WTC11 (cell line): Measurements from ENCODE around the gene TRUB1. TPM values are rescaled to one million over a fixed set of nuclear protein-coding genes. Genes with fewer than 3 reads are reported as not detected.

ENCODE experiments used
- ATAC-seq: fragments of 200-7000 bp; cut with Tn5 transposase; 2 replicates; pipeline ENCODE4 v1.10.0; 2021; ENCODE audit warnings: mild to moderate bottlenecking, moderate library complexity
- CTCF ChIA-PET: fragments of 300-600 bp; sonication (Branson Sonifier 250); formaldehyde crosslinking; loops from one replicate; lab custom pipeline; 2021; ENCODE audit warnings: antibody characterized with exemption; lab: Charles Lee
- POLR2A ChIA-PET: fragments of 350-600 bp; sonication (Branson Sonifier 250); formaldehyde crosslinking; loops from one replicate; lab custom pipeline; 2021; ENCODE audit warnings: antibody characterized with exemption; lab: Charles Lee
- DNase-seq: peaks from one replicate; pipeline ENCODE4 v3.0.0; 2021; ENCODE audit warnings: low spot score
- H3K27ac Mint-ChIP-seq: 2 replicates; pipeline ENCODE4 v1.8.0; 2021; ENCODE audit warnings: mixed read lengths
- H3K27me3 Mint-ChIP-seq: 2 replicates; pipeline ENCODE4 v1.8.0; 2021; ENCODE audit warnings: low read depth, mild to moderate bottlenecking, moderate library complexity, mixed read lengths
- H3K36me3 Mint-ChIP-seq: 2 replicates; pipeline ENCODE4 v1.8.0; 2021; ENCODE audit warnings: mixed read lengths
- H3K4me1 Mint-ChIP-seq: 2 replicates; pipeline ENCODE4 v1.8.0; 2022; ENCODE audit warnings: mixed read lengths
- H3K4me3 Mint-ChIP-seq: 2 replicates; pipeline ENCODE4 v1.8.0; 2021; ENCODE audit warnings: mild to moderate bottlenecking, moderate library complexity, mixed read lengths
- H3K9me3 Mint-ChIP-seq: 2 replicates; pipeline ENCODE4 v1.8.0; 2021; ENCODE audit warnings: mixed read lengths
- ATF1 ChIP-seq: sonication (generic); formaldehyde crosslinking; IDR thresholded peaks from 2 replicates; pipeline ENCODE4 v1.8.1; 2023; ENCODE audit warnings: mild to moderate bottlenecking, moderate library complexity, missing genetic modification reagents
- E2F4 ChIP-seq: sonication (generic); formaldehyde crosslinking; IDR thresholded peaks from 2 replicates; pipeline ENCODE4 v1.8.1; 2022; ENCODE audit warnings: low read depth, mild to moderate bottlenecking, moderate library complexity, missing genetic modification reagents, borderline replicate concordance
- ELF4 ChIP-seq: sonication (generic); formaldehyde crosslinking; IDR thresholded peaks from 2 replicates; pipeline ENCODE4 v1.8.1; 2022; ENCODE audit warnings: low read depth, mild to moderate bottlenecking, moderate library complexity, missing genetic modification reagents
- EMX1 ChIP-seq: fragments of 250-450 bp; sonication (Bioruptor Pico); IDR thresholded peaks from 2 replicates; pipeline ENCODE4 v1.8.0; 2021; ENCODE audit warnings: mild to moderate bottlenecking
- FOXP1 ChIP-seq: sonication (generic); formaldehyde crosslinking; IDR thresholded peaks from 2 replicates; pipeline ENCODE4 v1.8.0; 2022; ENCODE audit warnings: missing genetic modification reagents, mild to moderate bottlenecking, moderate library complexity, borderline replicate concordance
- GABPB1 ChIP-seq: sonication (generic); formaldehyde crosslinking; IDR thresholded peaks from 2 replicates; pipeline ENCODE4 v1.8.1; 2023; ENCODE audit warnings: mild to moderate bottlenecking, missing genetic modification reagents
- GRHL2 ChIP-seq: fragments of 250-450 bp; sonication (Bioruptor Pico); IDR thresholded peaks from 2 replicates; pipeline ENCODE4 v1.8.0; 2022; ENCODE audit warnings: mild to moderate bottlenecking, moderate library complexity; ENCODE audit not compliant: insufficient replicate concordance, severe bottlenecking
- IRF2 ChIP-seq: sonication (generic); formaldehyde crosslinking; IDR thresholded peaks from 2 replicates; pipeline ENCODE4 v1.8.0; 2022; ENCODE audit warnings: low read depth, missing genetic modification reagents, borderline replicate concordance
- KAT7 ChIP-seq: sonication (generic); formaldehyde crosslinking; IDR thresholded peaks from 2 replicates; pipeline ENCODE4 v1.8.1; 2023; ENCODE audit warnings: missing genetic modification reagents, mild to moderate bottlenecking, borderline replicate concordance
- MYBL2 ChIP-seq: sonication (generic); formaldehyde crosslinking; IDR thresholded peaks from 2 replicates; pipeline ENCODE4 v1.8.1; 2023; ENCODE audit warnings: mild to moderate bottlenecking, moderate library complexity, missing genetic modification reagents
- NFATC4 ChIP-seq: fragments of 250-450 bp; sonication (Bioruptor Pico); IDR thresholded peaks from 2 replicates; pipeline ENCODE4 v1.9.0; 2021; ENCODE audit warnings: mild to moderate bottlenecking
- NR3C1 ChIP-seq: sonication (generic); formaldehyde crosslinking; conservative IDR thresholded peaks from 2 replicates; pipeline ENCODE4 v1.8.1; 2023; ENCODE audit warnings: low read depth, mild to moderate bottlenecking, missing genetic modification reagents
- SMAD3 ChIP-seq: sonication (generic); formaldehyde crosslinking; IDR thresholded peaks from 2 replicates; pipeline ENCODE4 v1.8.0; 2022; ENCODE audit warnings: missing genetic modification reagents, mild to moderate bottlenecking, borderline replicate concordance
- TCF7 ChIP-seq: sonication (generic); formaldehyde crosslinking; IDR thresholded peaks from 2 replicates; pipeline ENCODE4 v1.8.0; 2022; ENCODE audit warnings: mild to moderate bottlenecking, low read depth, missing genetic modification reagents, moderate library complexity
- ZNF263 ChIP-seq: sonication (generic); formaldehyde crosslinking; IDR thresholded peaks from 2 replicates; pipeline ENCODE4 v1.8.1; 2022; ENCODE audit warnings: low read depth, mild to moderate bottlenecking, moderate library complexity, missing genetic modification reagents
- ZNF396 ChIP-seq: fragments of 250-450 bp; sonication (Bioruptor Pico); IDR thresholded peaks from 2 replicates; pipeline ENCODE4 v1.8.0; 2021; ENCODE audit warnings: mild to moderate bottlenecking, moderate library complexity, borderline replicate concordance
- ZNF671 ChIP-seq: fragments of 250-450 bp; sonication (Bioruptor Pico); IDR thresholded peaks from 2 replicates; pipeline ENCODE4 v1.8.0; 2021; ENCODE audit warnings: mild to moderate bottlenecking
- total RNA-seq: library from RNA; stranded (reverse); gene quantifications from 3 replicates; pipeline ENCODE4 v1.2.3, GENCODE V29; 2021
- TF ChIP-seq, protein P1 (sequence below): sonication (generic); formaldehyde crosslinking; IDR thresholded peaks from 2 replicates; pipeline ENCODE4 v1.8.0; 2023; ENCODE audit warnings: mild to moderate bottlenecking, missing genetic modification reagents
- TF ChIP-seq, protein P2 (sequence below): sonication (generic); formaldehyde crosslinking; conservative IDR thresholded peaks from 2 replicates; pipeline ENCODE4 v1.8.1; 2023; ENCODE audit warnings: mild to moderate bottlenecking, low read depth, missing genetic modification reagents, moderate library complexity
- TF ChIP-seq, protein P3 (sequence below): sonication (generic); formaldehyde crosslinking; conservative IDR thresholded peaks from 2 replicates; pipeline ENCODE4 v1.8.1; 2022; ENCODE audit warnings: mild to moderate bottlenecking, missing genetic modification reagents

The TRUB1 gene
- total RNA-seq, 1 experiment from 2014 or later = 27.8 TPM

GRCh38 chr10:114940735-114941134, 2.7 kb downstream of the TRUB1 start (continued):
- TF ChIP-seq, protein P1, sequence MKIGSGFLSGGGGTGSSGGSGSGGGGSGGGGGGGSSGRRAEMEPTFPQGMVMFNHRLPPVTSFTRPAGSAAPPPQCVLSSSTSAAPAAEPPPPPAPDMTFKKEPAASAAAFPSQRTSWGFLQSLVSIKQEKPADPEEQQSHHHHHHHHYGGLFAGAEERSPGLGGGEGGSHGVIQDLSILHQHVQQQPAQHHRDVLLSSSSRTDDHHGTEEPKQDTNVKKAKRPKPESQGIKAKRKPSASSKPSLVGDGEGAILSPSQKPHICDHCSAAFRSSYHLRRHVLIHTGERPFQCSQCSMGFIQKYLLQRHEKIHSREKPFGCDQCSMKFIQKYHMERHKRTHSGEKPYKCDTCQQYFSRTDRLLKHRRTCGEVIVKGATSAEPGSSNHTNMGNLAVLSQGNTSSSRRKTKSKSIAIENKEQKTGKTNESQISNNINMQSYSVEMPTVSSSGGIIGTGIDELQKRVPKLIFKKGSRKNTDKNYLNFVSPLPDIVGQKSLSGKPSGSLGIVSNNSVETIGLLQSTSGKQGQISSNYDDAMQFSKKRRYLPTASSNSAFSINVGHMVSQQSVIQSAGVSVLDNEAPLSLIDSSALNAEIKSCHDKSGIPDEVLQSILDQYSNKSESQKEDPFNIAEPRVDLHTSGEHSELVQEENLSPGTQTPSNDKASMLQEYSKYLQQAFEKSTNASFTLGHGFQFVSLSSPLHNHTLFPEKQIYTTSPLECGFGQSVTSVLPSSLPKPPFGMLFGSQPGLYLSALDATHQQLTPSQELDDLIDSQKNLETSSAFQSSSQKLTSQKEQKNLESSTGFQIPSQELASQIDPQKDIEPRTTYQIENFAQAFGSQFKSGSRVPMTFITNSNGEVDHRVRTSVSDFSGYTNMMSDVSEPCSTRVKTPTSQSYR (CRISPR knock-in tag) = no peak

DNA sequence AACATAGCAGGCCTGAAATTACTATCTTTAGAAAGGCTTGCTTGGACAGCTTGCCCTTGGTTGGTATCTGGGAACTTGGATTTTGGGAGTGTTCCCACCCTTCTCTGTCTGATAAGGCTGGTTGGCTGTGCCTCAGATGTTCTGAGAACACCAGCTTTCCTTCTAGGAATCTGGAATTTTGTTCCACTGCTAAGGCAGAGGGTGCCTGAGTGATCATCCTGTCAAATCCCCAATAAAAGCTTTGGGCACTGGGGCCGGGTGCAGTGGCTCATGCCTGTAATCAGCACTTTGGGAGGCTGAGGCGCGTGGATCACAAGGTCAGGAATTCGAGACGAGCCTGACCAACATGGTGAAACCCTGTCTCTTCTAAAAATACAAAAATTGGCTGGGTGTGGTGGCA, 5.0 kb downstream of the TRUB1 start:
- no peak overlapping the region for H3K4me3 Mint-ChIP-seq
- no peak overlapping the region for H3K27ac Mint-ChIP-seq
- CTCF ChIA-PET = no interaction called here
- peaks cover 11% of the 10 kb centered on the region for H3K4me1 Mint-ChIP-seq
- ATAC-seq (no peak), DNase-seq (no peak)
- no peaks in the 10 kb centered on the region for H3K27me3 Mint-ChIP-seq
- TF ChIP-seq E2F4 (CRISPR knock-in tag) = no peak
- no peak for TF ChIP-seq SMAD3
- TF ChIP-seq IRF2 = no peak
- TF ChIP-seq, protein P2, sequence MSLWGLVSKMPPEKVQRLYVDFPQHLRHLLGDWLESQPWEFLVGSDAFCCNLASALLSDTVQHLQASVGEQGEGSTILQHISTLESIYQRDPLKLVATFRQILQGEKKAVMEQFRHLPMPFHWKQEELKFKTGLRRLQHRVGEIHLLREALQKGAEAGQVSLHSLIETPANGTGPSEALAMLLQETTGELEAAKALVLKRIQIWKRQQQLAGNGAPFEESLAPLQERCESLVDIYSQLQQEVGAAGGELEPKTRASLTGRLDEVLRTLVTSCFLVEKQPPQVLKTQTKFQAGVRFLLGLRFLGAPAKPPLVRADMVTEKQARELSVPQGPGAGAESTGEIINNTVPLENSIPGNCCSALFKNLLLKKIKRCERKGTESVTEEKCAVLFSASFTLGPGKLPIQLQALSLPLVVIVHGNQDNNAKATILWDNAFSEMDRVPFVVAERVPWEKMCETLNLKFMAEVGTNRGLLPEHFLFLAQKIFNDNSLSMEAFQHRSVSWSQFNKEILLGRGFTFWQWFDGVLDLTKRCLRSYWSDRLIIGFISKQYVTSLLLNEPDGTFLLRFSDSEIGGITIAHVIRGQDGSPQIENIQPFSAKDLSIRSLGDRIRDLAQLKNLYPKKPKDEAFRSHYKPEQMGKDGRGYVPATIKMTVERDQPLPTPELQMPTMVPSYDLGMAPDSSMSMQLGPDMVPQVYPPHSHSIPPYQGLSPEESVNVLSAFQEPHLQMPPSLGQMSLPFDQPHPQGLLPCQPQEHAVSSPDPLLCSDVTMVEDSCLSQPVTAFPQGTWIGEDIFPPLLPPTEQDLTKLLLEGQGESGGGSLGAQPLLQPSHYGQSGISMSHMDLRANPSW (CRISPR knock-in tag) = no peak
- H3K36me3 Mint-ChIP-seq = peaks cover 42% of the 10 kb centered on the region
- POLR2A ChIA-PET = interaction anchor here (0.7 kb wide), 1 partner anchor 117 kb away, joined by 6 read pairs; no protein-coding TSS in a partner anchor
- no peaks in the 10 kb centered on the region for H3K9me3 Mint-ChIP-seq

- POLR2A ChIA-PET = no interaction called here
These were observed 15.1 kb downstream of the TRUB1 start for GRCh38 chr10:114953047-114953446.

More at GRCh38 chr10:114953047-114953446, 15.1 kb downstream of the TRUB1 start:
- Mint-ChIP-seq H3K27me3 (no peaks in the 10 kb centered on the region), H3K36me3 (peaks cover 16% of the 10 kb centered on the region), H3K27ac (no peak overlapping the region), H3K4me1 (peaks cover 20% of the 10 kb centered on the region), H3K4me3 (no peak overlapping the region), H3K9me3 (no peaks in the 10 kb centered on the region)
- TF ChIP-seq E2F4 (CRISPR knock-in tag) = no peak
- TF ChIP-seq TCF7 = no peak
- TF ChIP-seq EMX1 (CRISPR knock-in tag) = no peak
- TF ChIP-seq, protein P3, sequence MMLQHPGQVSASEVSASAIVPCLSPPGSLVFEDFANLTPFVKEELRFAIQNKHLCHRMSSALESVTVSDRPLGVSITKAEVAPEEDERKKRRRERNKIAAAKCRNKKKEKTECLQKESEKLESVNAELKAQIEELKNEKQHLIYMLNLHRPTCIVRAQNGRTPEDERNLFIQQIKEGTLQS (CRISPR knock-in tag) = no peak
- no peak for TF ChIP-seq SMAD3
- no peak for TF ChIP-seq ZNF671 (CRISPR knock-in tag)
- TF ChIP-seq MYBL2 = no peak
- TF ChIP-seq FOXP1 (CRISPR knock-in tag) = no peak
- TF ChIP-seq ZNF263 (CRISPR knock-in tag) = no peak
- TF ChIP-seq KAT7 = no peak
- TF ChIP-seq NR3C1 = no peak
- TF ChIP-seq NFATC4 = no peak
- no peak for TF ChIP-seq ATF1 (CRISPR knock-in tag)
- TF ChIP-seq ZNF396 (CRISPR knock-in tag) = no peak
- TF ChIP-seq ELF4 (CRISPR knock-in tag) = no peak
- TF ChIP-seq GABPB1 = no peak
- no peak for TF ChIP-seq GRHL2 (CRISPR knock-in tag)
- TF ChIP-seq, protein P2 (CRISPR knock-in tag) = no peak
- CTCF ChIA-PET = no interaction called here
- DNase-seq (no peak), ATAC-seq (no peak)
